ENCODE results near the gene MAP3K10.

DNA sequence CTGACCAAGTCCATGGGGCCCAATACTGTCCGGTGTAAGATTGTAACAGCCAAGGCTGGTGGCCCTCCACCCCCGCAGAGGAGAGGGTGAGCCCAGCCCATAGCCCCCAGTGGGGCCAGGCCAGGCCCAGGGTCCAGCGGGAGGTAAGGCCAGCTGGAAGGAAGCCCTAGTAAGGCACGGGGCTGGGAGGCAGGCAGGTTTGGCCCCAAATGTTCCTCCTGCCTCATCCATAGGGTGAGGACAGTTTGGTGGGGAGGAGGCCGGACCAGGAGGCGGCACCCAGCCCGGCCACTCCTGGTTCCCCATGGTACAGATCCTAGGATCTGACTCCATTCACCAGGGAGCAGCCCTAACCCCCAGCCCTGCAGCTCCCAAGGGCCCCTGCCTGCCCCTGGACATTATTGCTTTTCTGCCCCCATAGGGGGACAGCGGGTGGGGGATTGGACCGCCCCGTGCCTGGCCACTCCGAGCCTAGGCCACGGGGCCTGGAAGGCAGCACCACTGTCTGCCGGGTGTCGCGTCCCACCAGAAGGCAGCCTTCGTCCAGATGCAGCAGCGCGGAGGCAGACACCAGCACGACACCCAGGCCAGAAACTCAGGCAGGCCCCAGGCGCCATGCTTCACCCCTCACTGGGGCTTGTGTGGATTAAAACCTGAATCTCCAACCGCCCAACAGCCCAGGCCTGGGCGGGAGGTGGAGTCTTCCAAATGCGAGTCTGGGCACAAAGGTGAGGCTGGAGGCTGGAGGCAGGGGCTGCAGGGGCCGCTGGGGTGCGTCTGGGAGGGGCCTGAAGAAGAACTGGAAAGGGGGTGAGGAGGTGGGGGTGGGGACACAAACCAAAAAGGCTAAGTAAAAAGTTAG lies 42.0 kb downstream of the MAP3K10 start:
- TF ChIP-seq, protein P1, sequence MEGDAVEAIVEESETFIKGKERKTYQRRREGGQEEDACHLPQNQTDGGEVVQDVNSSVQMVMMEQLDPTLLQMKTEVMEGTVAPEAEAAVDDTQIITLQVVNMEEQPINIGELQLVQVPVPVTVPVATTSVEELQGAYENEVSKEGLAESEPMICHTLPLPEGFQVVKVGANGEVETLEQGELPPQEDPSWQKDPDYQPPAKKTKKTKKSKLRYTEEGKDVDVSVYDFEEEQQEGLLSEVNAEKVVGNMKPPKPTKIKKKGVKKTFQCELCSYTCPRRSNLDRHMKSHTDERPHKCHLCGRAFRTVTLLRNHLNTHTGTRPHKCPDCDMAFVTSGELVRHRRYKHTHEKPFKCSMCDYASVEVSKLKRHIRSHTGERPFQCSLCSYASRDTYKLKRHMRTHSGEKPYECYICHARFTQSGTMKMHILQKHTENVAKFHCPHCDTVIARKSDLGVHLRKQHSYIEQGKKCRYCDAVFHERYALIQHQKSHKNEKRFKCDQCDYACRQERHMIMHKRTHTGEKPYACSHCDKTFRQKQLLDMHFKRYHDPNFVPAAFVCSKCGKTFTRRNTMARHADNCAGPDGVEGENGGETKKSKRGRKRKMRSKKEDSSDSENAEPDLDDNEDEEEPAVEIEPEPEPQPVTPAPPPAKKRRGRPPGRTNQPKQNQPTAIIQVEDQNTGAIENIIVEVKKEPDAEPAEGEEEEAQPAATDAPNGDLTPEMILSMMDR (IDR thresholded peaks at IDR 0.05), result no peak
- TF ChIP-seq POLR2A (IDR thresholded peaks at IDR 0.05), result no peak
- TF ChIP-seq POLR2AphosphoS5 (IDR thresholded peaks at IDR 0.05), result no peak
- no peak for TF ChIP-seq EP300 (IDR thresholded peaks at IDR 0.05)

Data from sigmoid colon (tissue), 4 donors.